ENCODE results near the gene RHOF.

Gene RHOF

DNA sequence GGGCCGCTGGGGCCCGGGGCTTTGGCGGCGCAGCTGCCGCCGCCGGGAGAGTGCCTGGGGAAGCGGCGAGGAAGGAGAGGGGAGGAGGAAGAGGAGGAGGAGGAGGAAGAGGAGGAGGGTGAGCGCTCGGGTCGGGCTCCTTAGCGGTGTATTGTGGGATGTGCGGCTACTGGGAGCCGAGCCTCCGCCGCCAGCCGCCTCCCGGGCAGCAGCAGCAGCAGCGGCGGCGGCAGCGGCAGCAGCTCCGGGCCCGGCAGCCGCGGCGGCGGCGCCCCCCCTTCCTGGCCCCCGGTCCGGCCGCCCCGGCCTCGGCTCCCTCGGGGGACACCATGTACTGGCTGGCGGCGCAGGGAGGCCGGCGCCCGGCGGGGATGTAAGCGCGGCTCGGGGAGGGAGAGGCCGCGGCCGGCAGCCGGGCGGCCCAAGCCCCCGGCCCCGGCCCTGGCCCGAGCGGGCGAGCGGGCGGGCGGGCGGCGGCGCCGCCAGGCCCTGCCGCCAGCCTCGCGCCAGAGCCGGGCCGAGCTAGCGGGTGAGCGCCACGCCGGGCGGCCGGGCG is 10.5 kb upstream of the RHOF start, which contains the start of gene SETD1B:
SETD1B (plus strand) TSS at position 149 of the 556 bp plus-strand sequence. CDS start 729 bp downstream, outside the sequence.
- DNase-seq, result no peak

DNA sequence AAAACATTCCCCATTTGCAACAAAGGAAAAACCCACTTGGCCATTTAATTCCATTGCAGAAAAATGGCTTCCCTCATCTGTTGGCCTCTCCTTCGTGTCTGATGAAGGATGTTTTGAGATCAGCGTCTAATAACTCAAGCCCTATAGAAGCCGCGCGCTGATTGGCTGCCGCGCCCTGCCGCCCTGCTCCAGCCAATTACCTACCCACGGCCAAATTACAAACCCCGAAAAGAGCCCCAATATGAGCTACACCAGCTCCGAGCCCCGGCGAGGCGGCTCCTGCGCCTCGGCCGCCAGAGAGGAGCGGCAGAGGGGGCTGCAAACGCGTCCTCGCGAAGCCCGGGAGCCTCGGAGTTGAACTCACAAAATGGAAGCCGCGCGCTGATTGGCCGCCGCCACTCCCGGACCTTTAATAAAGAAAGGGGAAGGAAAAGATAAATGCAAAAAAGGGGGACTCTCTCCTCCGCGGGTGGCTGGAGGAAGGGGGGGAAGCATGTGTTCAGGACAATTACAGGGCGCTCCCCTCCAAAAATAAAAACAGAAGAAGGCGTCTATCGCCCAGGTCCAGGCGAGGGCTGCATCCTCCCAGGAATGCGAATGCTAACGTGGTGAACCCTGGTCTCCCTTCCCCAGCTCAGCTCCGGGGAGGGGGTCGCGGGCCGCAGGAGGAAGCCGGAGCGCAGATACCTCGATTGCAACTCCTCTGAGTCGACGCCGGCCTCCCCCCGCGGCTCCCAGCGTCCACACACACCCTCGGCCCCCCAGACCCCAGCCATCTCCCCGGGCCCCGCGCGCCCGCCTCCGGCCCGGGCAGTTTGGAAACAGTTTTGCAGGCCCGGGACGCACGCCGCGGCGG is 9.6 kb upstream of the RHOF start:
- peak; percentile 80 for DNase-seq

DNA sequence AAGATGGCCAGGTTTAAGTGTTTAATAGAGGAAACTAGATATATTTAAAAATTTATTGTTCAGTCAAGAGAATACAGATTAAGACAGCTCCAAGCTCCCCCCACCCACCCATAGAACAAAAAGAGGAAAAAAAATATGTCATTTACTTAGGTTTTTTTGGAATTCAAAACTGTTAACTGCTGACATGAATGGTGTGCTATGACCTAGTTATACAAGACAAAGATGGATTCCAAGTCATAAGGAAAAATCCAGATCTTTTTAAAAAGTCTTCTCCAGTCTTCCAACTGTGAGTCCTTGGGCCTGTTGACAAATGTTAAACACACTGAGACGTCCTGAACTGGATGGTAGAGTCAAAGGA is 9.0 kb upstream of the RHOF start:
- no peak for DNase-seq

DNA sequence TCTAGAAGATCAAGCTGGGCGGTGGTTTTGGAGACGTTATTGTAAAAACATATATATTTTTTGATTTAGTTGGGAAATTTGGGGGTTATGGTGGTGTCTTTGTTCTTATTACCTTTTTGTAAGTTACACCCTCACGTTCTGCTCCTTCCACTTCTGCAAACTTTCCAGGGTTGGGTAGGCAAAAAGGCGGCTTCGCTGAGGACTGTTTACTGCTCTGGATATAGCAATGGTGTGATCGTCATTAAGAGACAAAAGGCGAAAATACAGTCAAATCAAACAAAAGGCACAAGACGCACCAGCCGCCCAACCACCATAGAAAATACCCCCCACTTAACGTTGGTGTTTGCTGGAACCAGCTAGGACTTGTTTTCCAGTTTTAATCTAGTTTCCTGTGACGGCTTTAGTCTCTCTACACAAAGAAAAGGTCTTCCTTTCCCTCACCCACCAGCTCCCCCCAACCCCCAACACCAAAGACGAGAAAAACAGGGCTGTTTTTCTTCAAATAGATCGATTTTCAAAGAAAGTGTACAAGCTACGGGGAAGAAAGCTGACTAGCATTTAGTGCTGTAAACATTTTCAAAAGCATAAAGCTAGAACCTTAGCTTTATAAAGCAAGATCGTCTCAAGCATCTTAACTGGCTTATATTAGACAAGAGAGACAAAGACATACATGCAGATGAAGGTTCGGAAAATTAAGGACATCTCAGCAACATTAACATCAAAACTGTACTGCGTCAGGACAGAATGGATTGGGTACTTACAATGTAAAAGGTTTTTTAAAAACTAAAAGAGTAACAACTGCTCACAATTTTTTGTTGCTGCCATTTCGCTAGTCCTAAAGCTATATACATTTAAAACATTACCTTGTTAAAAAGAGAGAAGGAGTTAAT is 8.4 kb upstream of the RHOF start:
- no peak for DNase-seq

DNA sequence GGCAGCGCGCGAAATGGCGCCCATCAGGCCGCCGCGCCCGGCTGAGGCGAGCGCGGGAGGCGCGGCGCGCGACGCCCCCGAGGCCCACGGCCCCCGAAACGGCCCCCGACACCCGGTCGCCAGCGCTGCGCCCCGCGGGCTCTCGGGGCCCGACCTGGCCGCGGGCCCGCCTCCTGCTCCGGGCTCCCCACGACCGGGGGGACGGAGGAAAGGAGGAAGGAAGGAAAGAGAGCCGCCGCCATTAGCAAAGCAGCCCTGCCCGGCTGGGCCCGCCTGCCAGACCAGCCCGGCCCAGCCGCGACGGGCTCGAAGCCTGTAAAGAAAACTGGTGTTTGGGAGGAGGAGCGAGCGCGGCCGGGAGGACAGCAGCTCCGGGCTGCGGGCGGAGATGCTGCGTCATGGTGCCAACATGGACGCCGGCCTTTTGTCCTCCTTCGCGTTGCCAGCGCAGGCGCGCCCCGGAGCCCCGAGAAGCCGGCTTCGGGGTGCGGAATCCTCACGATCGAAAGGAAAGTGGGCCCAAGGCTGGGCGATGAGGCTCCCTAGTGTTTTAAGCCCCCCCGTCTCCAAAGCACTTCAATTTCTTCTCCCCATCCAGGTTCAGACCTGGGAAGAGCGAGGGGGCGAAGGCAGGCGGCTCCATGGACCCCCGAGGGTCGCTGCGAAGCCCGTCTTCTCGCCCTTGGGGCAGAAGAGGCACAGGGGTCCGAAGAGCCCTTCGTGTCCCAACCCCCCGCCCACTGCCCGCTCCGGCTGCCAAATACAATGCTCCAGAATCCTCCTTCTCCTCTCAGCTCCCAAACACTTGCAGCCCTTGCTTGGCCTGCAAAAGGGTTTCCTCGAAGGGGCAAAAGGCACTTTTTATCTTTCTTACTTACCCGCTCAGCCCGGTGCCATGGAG is 7.5 kb upstream of the RHOF start:
- DNase-seq, result no peak

DNA sequence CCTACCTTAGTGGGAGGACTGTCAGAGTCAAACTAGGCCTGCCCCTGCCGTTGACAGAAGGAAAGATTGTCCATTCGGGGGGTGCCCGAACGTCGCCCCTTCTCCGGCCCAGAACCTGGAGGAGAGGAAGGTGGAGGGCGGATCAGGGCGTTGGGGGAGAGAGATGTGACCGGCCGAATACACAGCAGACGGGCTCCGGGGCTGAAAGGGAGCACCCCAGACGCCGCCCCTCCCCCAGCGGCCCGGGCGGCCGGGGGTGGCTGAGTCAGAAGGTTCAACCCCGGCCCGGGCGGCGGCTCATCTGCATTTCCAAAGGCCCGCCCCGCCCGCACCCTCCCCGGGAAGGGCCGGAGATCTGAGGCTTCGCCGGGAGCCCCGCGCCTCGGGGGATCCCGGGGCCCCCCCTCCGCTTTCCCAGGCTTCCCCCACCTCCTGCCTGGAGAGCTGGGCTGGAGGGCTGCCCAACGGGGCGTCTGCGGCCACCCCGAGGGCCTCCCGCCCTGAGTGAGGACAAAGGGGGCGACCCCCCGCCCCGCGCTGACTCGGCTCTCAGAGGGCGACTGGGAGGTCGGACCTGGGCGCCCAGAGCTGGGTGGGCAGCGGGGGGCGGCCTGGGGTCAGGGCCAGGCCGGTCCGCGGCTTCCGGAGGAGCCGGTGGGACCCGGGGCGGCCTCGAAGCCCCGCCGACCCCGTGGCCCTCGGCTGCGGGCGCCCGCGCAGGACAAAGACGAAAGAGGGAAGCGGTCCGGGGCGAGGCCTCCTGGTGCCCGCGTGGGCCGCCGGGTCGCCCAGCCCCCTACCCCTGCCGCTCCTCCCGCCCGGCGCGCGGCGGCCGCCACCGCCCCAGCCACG is 6.6 kb upstream of the RHOF start:
- peak; percentile 55 for DNase-seq

DNA sequence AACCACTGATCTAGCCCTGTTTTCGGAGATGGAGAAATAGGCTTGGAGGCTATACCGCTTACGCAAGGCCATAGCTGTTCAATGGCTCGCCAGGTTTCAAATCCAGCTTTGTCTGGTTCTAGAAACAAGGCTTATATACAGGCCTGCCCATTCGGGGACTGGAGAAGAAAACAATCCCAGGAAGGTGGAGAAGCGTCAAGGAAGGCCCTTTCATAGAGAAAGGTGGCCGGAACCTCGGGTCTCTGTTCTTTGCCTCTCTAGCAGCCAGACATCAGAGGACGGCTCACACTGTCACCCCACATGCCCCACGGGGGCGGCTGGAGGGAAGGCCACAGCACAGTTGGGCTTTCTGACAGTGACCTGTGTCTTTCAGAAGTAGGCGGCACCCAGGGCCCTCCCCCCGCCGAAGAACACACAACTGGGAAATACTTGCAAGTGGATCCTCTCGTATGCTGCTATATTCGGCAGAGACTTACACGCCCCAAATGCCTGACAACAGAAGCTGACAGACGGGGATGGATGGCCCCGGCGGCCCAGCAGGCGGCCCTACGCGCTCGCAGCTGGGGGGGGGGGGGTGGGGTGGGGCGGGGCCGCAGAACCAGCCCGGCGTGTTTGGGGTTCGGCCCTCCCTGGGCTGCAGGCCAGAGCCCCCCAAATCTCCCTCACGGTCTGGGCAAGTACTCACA is 5.8 kb upstream of the RHOF start:
- no peak for DNase-seq

DNA sequence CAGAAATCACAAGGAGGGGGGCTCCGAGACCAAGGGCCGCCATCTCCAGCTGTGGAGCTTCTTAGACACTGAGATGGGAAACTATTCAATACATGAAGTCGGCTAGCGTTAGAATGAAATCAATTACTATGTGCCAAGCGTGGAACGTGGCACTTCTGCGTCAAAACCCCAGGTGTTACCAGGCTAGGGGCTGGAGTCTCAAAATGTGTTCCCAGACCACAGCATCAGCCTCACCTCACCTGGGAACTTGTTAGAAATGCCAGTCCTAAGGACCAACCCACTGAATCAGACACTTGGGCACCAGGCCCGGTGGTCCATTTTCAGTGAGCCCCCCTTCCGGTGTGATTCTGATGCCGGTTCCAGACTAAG is 5.3 kb upstream of the RHOF start:
- no peak for DNase-seq

DNA sequence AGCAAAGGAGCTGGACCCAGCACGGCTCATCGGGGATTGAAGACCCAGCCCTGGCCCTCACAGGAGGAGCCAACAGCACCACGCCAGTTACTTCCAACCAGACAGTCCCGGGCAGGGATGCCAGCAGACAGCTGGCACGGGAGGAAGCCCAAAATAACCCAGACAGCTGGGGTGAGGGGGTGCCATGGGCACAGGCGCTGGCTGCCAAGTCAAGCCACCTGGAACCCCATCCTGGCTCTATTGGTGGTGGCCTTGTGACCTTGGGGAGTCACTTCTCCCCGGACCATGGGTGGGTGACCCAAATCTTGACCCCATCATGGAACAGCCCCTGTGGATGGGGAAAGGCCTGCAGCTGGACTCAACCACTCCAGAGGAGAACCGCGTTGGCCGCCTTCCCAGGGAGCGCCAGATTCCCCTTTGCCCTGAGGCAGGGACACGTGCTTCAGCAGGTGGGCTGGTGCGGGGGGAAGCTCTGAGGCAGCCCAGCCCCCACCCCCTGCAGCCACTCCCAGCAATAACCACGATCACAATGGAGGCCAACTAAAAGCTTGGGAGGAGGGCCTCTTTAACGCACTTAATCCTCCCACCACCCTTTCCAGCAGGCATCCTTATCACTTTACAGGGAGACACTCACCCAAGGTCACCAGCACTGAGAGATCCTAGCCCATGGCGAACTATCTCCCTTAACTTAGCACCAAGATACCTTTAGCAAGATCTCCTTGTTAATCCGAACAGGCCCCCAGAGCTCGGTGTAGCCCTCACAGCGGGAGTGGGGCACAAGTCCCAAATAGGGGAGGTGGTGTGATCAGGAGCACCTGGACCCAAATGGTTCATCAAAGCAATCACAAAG is 4.7 kb upstream of the RHOF start:
- no peak for DNase-seq

DNA sequence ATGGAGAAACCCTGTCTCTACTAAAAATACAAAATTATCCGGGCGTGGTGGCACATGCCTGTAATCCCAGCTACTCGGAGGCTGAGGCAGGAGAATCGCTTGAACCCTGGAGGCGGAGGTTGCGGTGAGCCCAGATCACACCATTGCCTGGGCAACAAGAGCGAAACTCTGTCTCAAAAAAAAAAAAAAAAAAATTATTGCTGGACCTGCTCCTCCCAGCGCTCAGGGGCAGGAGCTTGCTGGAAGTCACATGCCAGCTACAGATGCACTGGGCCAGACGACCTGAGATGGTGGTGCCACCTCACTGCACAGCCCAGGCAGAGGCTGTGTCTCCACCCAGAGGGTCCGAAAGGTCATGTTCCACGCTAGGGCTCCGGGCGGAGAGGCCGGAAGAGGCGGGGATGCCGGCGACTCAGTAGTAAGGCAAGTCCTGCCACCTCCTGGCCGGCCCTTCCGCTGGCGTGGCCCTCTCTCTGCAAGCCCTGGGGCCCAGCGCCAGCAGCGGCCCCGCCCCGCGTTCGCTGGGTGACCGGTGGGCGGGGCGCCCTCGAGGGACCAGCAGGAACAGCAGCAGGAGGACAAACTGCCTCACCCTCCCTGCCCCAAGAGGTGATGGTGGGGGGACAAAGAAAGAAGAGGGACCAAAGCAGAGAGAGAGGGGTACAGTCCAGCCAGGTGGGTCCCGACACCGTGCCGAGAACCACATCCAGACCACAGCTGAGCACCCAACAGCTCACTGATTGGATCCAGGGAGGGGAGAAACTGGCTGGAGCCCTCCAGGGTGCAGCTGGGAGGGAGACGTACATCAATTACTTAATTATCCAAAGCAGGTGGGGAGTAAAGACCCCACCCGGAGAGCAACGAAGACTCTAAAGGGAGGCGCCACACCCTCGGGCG is 3.6 kb upstream of the RHOF start:
- DNase-seq, result no peak

DNA sequence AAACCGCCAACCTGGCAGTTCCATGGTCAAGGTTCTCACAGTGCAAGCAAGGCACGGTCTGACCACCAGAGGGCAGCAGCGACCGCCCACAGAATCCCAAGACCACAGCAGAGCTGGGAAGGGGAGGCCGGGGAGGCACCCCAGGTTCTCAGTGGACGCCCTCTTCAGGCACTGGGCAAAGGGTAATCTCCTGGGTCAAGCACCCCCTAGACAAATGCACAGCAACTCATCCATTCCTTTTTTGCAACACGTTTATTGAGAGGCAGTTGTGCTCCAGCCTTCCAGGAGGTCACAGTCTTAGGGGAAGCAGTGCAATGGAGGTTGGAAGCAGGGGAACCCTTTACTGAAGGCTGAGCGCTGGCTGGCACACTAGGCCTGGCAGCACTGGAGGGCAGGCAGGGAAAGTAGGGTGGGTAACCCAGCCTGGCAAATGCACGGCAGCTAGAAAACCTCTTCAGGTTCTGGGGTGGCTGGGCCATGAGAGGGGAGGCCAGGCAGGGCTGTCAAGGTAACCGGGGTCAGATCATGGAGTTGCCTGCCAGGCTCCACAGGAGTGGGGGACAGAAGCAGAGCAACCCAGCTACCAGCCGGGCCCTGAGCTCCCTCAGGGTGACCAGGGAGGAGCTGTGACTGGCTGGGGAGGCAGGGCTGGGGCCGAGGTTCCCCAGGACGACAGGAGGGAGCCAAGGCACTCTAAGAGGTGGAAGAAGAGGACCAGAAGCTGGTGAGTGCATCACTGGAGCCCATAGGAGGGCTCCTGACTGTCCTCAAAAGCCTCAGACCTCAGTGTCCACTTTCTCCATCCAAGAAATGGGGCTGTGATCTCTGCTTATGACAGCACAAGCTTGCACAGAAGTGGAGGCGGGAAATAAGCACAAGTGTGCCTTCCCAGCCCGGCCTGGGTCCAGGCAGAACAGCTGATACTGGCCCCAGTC is 1.8 kb upstream of the RHOF start:
- peak; percentile 59 for DNase-seq

DNA sequence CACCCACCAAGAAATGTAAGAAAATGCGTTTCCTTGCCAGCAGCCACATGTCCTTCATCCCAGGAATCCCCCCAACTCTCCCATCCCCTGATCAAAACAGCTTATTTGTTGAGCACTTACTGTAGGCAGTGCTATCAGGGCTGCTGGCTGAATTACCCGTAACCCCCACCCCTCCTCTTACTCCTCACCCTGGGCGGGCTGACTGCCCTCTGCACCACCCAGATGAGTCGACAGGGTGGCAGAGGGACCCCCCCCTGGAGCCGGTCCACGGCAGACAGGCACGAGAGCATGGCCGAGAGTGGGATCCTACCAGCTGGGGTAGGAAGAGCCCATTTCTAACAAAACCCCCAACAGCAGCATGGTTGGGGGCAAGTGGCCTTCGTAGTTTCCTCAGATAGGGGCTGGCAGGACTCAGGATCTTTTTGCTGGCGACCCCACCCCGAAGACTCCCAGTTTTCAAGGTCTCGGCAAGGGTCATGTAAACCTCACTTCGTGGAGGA is 1.1 kb upstream of the RHOF start:
- DNase-seq, result no peak

DNA sequence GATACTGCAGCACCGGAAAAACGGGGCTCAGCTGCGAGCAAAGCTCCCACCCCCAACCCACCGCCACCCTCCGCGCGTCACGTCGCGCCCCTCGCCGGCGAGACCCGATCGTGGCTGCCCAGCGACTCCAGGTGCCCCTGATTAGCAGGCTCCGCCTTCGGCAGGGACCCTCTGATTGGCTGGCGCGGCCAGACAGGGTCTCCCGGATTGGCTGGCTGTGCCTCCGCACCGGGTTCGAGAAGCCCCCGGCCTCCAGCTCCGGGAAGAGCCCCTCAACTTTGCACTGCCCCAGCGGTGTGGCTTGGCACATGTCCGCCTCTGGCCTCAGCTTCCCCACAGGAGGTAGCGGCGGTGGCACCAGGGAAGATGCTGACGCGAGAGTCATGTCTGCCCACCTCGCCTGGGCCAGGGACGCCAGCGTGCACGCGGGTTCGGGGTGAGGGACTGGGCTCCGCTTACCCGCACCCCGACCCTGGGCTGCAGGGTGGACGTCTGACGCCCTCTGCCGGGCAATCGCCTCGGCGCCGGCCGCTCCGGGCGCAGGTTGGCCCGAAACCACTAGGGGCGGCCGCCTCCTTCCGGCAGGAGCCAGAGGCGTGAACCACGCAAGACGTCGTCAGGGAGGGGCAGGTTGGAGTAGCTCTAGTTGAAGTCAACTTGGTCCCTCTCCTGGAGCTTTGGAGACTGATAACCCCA is 498 bp upstream of the RHOF start:
- DNase-seq, result peak; percentile 79

DNA sequence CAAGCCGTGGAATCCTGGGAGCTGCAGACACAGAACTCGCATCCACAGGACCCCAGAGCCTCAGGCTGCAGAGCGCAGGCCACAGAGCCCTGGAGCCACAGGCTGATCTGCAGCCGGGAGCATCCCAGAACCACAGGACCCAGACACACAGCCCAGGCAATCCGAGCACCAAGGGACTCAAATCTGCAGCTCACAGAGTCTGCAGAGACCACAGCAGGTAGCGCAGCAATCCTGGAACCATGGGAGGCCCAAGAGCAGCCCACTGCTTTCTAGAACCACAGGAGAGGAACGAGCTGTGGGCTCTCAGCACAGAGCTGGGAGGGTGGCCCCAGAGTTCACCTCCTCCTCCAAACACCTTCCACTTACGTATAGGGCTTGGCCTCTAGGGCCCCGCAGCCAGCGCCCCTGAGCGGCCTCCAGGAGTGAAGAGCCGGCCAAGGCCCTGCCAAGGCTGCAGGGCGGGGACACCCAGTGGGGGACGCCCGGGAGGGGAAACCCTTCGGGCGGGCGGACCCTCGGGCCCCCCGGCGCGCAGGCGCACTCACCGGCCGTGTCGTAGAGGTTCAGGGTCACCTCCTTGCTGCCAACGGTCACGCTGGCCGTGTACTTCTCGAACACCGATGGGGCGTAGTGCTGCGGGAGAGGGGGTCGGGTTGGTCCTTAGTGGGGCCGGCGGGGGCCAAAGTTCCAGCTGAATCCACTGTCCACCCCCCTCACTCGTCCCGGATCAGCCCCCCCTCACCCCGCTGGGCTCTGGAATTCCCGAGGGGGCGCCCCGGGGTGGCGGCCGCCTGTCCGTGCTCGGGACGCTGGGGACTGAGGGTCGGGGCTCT is 665 bp downstream of the RHOF start:
- no peak for DNase-seq

DNA sequence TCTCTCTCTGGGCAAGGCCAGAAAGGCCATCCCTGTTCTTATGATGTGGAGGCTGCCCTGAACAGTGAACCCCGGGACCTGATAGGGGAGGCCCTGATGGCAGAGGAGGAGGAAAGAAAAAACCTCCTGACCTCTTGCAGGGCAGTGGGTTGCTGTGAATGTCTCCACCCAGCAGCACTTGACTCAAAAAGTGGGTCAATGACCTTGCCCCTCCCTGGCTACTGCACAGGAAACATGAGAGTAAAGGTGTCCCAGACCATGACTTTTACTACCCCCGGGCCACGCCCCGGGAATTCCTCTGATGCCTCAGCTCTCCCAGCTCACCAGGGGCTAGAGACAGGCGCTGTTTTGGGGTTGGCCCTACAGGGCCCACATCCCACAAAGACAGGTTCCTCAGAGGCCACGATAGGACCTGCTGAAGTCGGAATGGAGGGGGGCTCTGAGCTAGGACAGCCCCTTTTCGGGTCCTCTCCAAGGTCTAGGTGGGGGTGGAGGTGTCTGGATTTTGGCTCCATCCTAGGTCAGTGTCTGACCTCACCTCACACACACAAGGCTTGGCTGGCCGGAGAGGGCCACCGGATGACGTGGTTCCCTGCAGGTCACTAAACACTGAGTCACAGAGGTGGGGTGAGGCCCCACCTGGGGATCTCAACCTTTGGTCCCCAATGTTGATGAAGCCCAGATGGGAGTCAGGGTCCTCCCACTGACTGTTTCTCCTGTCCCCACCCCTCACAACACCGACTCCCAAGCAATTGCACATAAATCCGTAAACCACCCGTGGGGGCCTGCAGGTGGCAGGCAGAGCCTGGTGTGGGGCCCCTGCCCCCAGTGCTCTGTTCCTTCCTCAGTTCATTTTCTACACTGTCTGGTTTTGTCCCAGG is 1.6 kb downstream of the RHOF start:
- no peak for DNase-seq
